Spleen (tissue), 7 donors: Measurements from ENCODE around the gene NSUN3.

Source experiments
- POLR2AphosphoS5 ChIP-seq, 3 donors: sonication (generic); formaldehyde crosslinking; IDR thresholded peaks; one replicate each; pipeline ENCODE4 v1.5.1; 2017; ENCODE audit warnings: antibody characterized with exemption in 3 of 3
- TF ChIP-seq, protein P1 (sequence below), 11 experiments: fragments of 200-600 bp in 7 of 11; fragments of 450-650 bp in 4 of 11; sonication (generic) in 4 of 11; IDR thresholded peaks in 8 of 11; conservative IDR thresholded peaks in 3 of 11; 1 replicate in 7 of 11; 2 replicates in 4 of 11; pipeline versions ENCODE4 v1.4.0 to v1.8.0; 2016 to 2021; ENCODE audit warnings: antibody characterized with exemption in 11 of 11, inconsistent platforms in 4 of 11, mild to moderate bottlenecking in 1 of 11
- donor health status: DM: no; HTN: no; CAD: no; lungs with moderate emphysema.
- donor health status: DM: no; HTN: no; CAD: no.
- donor health status: DM: no; HTN: no; CAD: no.

DNA sequence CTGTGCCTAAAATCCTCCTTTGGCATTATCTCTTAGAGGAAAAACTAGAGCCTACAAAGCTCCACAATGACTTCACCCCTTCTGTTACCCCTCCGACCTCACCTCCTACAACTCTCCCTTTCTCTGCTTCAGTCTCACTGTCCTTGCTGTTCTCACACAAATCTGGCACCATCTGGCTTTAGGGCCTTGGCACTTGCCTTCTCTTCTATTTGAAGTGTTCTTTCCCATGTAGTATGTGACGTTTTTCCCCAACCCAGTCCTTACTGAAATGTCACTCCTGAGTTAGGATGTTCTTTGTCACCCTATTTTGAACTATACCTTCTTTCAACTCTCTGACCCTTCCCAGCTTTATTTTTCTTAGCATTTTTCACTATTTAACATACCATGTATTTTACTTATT is 43.2 kb upstream of the NSUN3 start:
- TF ChIP-seq, protein P1, sequence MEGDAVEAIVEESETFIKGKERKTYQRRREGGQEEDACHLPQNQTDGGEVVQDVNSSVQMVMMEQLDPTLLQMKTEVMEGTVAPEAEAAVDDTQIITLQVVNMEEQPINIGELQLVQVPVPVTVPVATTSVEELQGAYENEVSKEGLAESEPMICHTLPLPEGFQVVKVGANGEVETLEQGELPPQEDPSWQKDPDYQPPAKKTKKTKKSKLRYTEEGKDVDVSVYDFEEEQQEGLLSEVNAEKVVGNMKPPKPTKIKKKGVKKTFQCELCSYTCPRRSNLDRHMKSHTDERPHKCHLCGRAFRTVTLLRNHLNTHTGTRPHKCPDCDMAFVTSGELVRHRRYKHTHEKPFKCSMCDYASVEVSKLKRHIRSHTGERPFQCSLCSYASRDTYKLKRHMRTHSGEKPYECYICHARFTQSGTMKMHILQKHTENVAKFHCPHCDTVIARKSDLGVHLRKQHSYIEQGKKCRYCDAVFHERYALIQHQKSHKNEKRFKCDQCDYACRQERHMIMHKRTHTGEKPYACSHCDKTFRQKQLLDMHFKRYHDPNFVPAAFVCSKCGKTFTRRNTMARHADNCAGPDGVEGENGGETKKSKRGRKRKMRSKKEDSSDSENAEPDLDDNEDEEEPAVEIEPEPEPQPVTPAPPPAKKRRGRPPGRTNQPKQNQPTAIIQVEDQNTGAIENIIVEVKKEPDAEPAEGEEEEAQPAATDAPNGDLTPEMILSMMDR (IDR thresholded peaks at IDR 0.05 in 8 of 11, conservative IDR thresholded peaks at IDR 0.05 in 3 of 11): no peak
- no peak for TF ChIP-seq POLR2AphosphoS5 (IDR thresholded peaks at IDR 0.05)
